ENCODE measurements around the gene KRT85. TPM values are rescaled to one million over a fixed set of nuclear protein-coding genes. Genes with fewer than 3 reads are reported as not detected.

Gene KRT85
- total and polyA plus RNA-seq, 2 of the 4 experiments (the other 2 are of a cell fraction) = not detected

DNA sequence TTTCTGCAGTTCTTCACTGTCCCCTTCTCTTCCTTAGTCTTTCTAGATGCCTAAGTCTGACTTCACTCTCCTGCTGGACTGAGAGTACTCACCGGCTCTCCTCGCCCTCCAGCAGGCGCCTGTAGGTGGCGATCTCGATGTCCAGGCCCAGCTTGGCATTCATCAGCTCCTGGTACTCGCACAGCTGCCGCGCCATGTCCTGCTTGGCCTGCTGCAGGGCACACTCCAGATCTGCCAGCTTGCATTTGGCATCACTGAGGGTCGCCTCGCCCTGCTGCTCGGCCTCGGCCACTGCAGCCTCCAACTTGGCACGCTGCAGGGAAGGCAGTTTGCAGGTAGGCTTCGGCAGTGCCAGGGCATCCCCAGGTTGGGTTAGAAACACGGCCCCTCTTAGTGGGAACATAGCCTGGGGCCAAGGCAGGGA is 13.0 kb upstream of the KRT85 start:
- Histone ChIP-seq H4K8ac (ENCODE audit: low read depth in 2 of 2, low read length in 2 of 2) (no peak overlapping the region), H3K9me3 (ENCODE audit: control insufficient read depth, insufficient read depth, low read length) (no peaks in the 10 kb centered on the region), H2BK120ac (ENCODE audit: low read depth, low read length) (no peak overlapping the region), H3K9me1 (ENCODE audit: insufficient read depth, low read length) (no peaks in the 10 kb centered on the region), H3K18ac (ENCODE audit: low read depth, low read length) (no peak overlapping the region), H3K4me3 (ENCODE audit: insufficient read depth, low read depth, low read length) (no peak overlapping the region), H3K23ac (ENCODE audit: low read depth, low read length) (no peak overlapping the region), H3K4ac (ENCODE audit: low read depth, low read length) (no peak overlapping the region), H2AK9ac (replicated peaks; ENCODE audit: low read depth, low read length, poor library complexity) (no peak overlapping the region), H3K27me3 (ENCODE audit: control insufficient read depth, insufficient read depth, low read length) (peaks cover 56% of the 10 kb centered on the region), H3K56ac (ENCODE audit: extremely low read depth, insufficient read depth, low read length) (no peak overlapping the region), H3K4me2 (ENCODE audit: low read depth, low read length) (no peak overlapping the region), H4K5ac (ENCODE audit: low read depth, low read length) (no peak overlapping the region), H3K14ac (replicated peaks; ENCODE audit: low read depth, low read length) (no peak overlapping the region), H3K79me1 (ENCODE audit: low read depth in 1 of 2, low read length in 2 of 2) (no peaks in the 10 kb centered on the region), H3K4me1 (ENCODE audit: control insufficient read depth, insufficient read depth, low read length) (no peaks in the 10 kb centered on the region), H2BK15ac (ENCODE audit: low read depth, low read length) (no peak overlapping the region), H3K27ac (ENCODE audit: insufficient read depth, low read length) (no peak overlapping the region), H2BK20ac (ENCODE audit: low read depth, low read length) (no peak overlapping the region), H3K9ac (ENCODE audit: low read depth, low read length) (no peak overlapping the region), H3K36me3 (ENCODE audit: control insufficient read depth, insufficient read depth, low read length) (no peaks in the 10 kb centered on the region), H2BK5ac (ENCODE audit: low read depth, low read length, poor library complexity, severe bottlenecking) (no peak overlapping the region), H4K91ac (ENCODE audit: insufficient read depth, low read depth, low read length) (no peak overlapping the region), H4K20me1 (ENCODE audit: insufficient read depth, low read length) (no peaks in the 10 kb centered on the region), H2AK5ac (ENCODE audit: low read depth, low read length) (no peak overlapping the region), H2AFZ (replicated peaks; ENCODE audit: low read length, poor library complexity) (no peak overlapping the region)
- ChIA-PET CTCF (interaction anchor here (0.7 to 1.0 kb wide), 2 partner anchors 12 to 495 kb away, joined by 3 read pairs; no protein-coding TSS in a partner anchor), POLR2A (ENCODE audit: unreplicated experiment) (no interaction called here)
- BruUV-seq (replicated peaks) = no TSS peak
- intact Hi-C loops (cut with micrococcal nuclease) (no loop called here), dilution Hi-C loops (cut with HindIII; ENCODE audit: low sequenced_read_pairs, unreplicated experiment) (no loop called here), in situ Hi-C loops (cut with MboI; ENCODE audit: low sequenced_read_pairs) (no loop called here)
- TF ChIP-seq MAZ (IDR thresholded peaks at IDR 0.05; ENCODE audit: borderline replicate concordance, low read depth, low read length) = no peak
- TF ChIP-seq, protein P1, sequence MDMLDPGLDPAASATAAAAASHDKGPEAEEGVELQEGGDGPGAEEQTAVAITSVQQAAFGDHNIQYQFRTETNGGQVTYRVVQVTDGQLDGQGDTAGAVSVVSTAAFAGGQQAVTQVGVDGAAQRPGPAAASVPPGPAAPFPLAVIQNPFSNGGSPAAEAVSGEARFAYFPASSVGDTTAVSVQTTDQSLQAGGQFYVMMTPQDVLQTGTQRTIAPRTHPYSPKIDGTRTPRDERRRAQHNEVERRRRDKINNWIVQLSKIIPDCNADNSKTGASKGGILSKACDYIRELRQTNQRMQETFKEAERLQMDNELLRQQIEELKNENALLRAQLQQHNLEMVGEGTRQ (IDR thresholded peaks at IDR 0.05; ENCODE audit: low read depth, low read length) = no peak
- TF ChIP-seq POLR2A (IDR thresholded peaks at IDR 0.05; ENCODE audit: low read depth, low read length) = no peak
- peak; percentile 22; the same call in 1 of the 2 replicates for TF ChIP-seq SMC3 (IDR thresholded peaks at IDR 0.05; ENCODE audit: low read depth, low read length)
- TF ChIP-seq MAFK (IDR thresholded peaks at IDR 0.05; ENCODE audit: low read depth, low read length) = no peak
- TF ChIP-seq CHD1 (IDR thresholded peaks at IDR 0.05; ENCODE audit: low read depth, low read length) = no peak
- TF ChIP-seq, protein P2, sequence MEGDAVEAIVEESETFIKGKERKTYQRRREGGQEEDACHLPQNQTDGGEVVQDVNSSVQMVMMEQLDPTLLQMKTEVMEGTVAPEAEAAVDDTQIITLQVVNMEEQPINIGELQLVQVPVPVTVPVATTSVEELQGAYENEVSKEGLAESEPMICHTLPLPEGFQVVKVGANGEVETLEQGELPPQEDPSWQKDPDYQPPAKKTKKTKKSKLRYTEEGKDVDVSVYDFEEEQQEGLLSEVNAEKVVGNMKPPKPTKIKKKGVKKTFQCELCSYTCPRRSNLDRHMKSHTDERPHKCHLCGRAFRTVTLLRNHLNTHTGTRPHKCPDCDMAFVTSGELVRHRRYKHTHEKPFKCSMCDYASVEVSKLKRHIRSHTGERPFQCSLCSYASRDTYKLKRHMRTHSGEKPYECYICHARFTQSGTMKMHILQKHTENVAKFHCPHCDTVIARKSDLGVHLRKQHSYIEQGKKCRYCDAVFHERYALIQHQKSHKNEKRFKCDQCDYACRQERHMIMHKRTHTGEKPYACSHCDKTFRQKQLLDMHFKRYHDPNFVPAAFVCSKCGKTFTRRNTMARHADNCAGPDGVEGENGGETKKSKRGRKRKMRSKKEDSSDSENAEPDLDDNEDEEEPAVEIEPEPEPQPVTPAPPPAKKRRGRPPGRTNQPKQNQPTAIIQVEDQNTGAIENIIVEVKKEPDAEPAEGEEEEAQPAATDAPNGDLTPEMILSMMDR (conservative IDR thresholded peaks at IDR 0.05; ENCODE audit: low read depth, low read length) = peak; percentile 40
- no peak for TF ChIP-seq RFX5 (IDR thresholded peaks at IDR 0.05; ENCODE audit: low read depth, low read length)
- TF ChIP-seq CEBPB (IDR thresholded peaks at IDR 0.05; ENCODE audit: low read depth, low read length) = no peak
- TF ChIP-seq FOS (IDR thresholded peaks at IDR 0.05; ENCODE audit: low read depth, low read length) = no peak
- TF ChIP-seq RCOR1 (IDR thresholded peaks at IDR 0.05; ENCODE audit: insufficient replicate concordance, low read length) = no peak
- TF ChIP-seq, protein P3, sequence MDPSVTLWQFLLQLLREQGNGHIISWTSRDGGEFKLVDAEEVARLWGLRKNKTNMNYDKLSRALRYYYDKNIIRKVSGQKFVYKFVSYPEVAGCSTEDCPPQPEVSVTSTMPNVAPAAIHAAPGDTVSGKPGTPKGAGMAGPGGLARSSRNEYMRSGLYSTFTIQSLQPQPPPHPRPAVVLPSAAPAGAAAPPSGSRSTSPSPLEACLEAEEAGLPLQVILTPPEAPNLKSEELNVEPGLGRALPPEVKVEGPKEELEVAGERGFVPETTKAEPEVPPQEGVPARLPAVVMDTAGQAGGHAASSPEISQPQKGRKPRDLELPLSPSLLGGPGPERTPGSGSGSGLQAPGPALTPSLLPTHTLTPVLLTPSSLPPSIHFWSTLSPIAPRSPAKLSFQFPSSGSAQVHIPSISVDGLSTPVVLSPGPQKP (IDR thresholded peaks at IDR 0.05; ENCODE audit: borderline replicate concordance, low read depth, low read length) = no peak
- TF ChIP-seq MXI1 (IDR thresholded peaks at IDR 0.05; ENCODE audit: borderline replicate concordance, low read depth, low read length) = no peak
- TF ChIP-seq RAD21 (IDR thresholded peaks at IDR 0.05; ENCODE audit: low read length) = peak; percentile 30; the same call in 1 of the 2 replicates
- no peak for TF ChIP-seq BHLHE40 (IDR thresholded peaks at IDR 0.05; ENCODE audit: low read depth, low read length)
- no peak for DNase-seq
- ATAC-seq (ENCODE audit: low read depth) = peak; percentile 67
- WGBS, 2 experiments (ENCODE audit: extremely low coverage in 2 of 2, insufficient read length in 1 of 2) = 56% methylated on average over 5 of the region's 15 CpGs; no CpG with 5 or more reads in 1 of the 2 experiments
